ENCODE measurements around the gene DHCR7.

The DHCR7 gene

GRCh38 chr11:71448257-71449171, at the start of gene DHCR7:
Gene DHCR7 (minus strand): TSS chr11:71448393. CDS start chr11:71444952, 3,441 bp downstream.
- H3K4me3 ChIP-seq (ENCODE audit: low read depth, low read length) = peak within 1 kb of the TSS; percentile 74
- peak; percentile 97 for DNase-seq (ENCODE audit: low read depth)
- TF ChIP-seq CTCF (conservative IDR thresholded peaks at IDR 0.05; ENCODE audit: low read depth, low read length) = no peak

- no peak for TF ChIP-seq CTCF (conservative IDR thresholded peaks at IDR 0.05; ENCODE audit: low read depth, low read length)
- no peak overlapping the region for H3K4me3 ChIP-seq (ENCODE audit: low read depth, low read length)
- DNase-seq (ENCODE audit: low read depth) = no peak
These were observed 48.2 kb upstream of the DHCR7 start for GRCh38 chr11:71496421-71496820.

- TF ChIP-seq CTCF (conservative IDR thresholded peaks at IDR 0.05; ENCODE audit: low read depth, low read length) = no peak
- no peak for DNase-seq (ENCODE audit: low read depth)
- no peak overlapping the region for H3K4me3 ChIP-seq (ENCODE audit: low read depth, low read length)
These were observed 47.4 kb upstream of the DHCR7 start for GRCh38 chr11:71495286-71496230.

- no peak for DNase-seq (ENCODE audit: low read depth)
- no peak for TF ChIP-seq CTCF (conservative IDR thresholded peaks at IDR 0.05; ENCODE audit: low read depth, low read length)
- H3K4me3 ChIP-seq (ENCODE audit: low read depth, low read length) = no peak overlapping the region
These were observed 43.7 kb upstream of the DHCR7 start for GRCh38 chr11:71491940-71492339.

- no peak for DNase-seq (ENCODE audit: low read depth)
- TF ChIP-seq CTCF (conservative IDR thresholded peaks at IDR 0.05; ENCODE audit: low read depth, low read length) = no peak
- no peak overlapping the region for H3K4me3 ChIP-seq (ENCODE audit: low read depth, low read length)
These were observed 43.3 kb upstream of the DHCR7 start for GRCh38 chr11:71491531-71491930.

GRCh38 chr11:71490731-71491390, 42.7 kb upstream of the DHCR7 start:
- TF ChIP-seq CTCF (conservative IDR thresholded peaks at IDR 0.05; ENCODE audit: low read depth, low read length) = no peak
- no peak for DNase-seq (ENCODE audit: low read depth)
- H3K4me3 ChIP-seq (ENCODE audit: low read depth, low read length) = no peak overlapping the region

Measured in choroid plexus epithelial cell (primary cell).